ENCODE results near the gene TAF3.

The TAF3 gene

GRCh38 chr10:8035641-8036470 is 217.6 kb downstream of the TAF3 start:
- DNase-seq (ENCODE audit: low spot score) = no peak
- no peak for TF ChIP-seq CTCF (IDR thresholded peaks at IDR 0.05; ENCODE audit: extremely low read depth, missing control alignments)

- DNase-seq (ENCODE audit: low spot score) = no peak
- TF ChIP-seq CTCF (IDR thresholded peaks at IDR 0.05; ENCODE audit: extremely low read depth, missing control alignments) = no peak
Measured at GRCh38 chr10:8036506-8037198, 218.3 kb downstream of the TAF3 start.

GRCh38 chr10:8037199-8037801 is 219.0 kb downstream of the TAF3 start:
- no peak for TF ChIP-seq CTCF (IDR thresholded peaks at IDR 0.05; ENCODE audit: extremely low read depth, missing control alignments)
- no peak for DNase-seq (ENCODE audit: low spot score)

- no peak for TF ChIP-seq CTCF (IDR thresholded peaks at IDR 0.05; ENCODE audit: extremely low read depth, missing control alignments)
- DNase-seq (ENCODE audit: low spot score) = peak; percentile 37
Measured at GRCh38 chr10:8037941-8038894, 219.9 kb downstream of the TAF3 start.

GRCh38 chr10:8039321-8039881 is 221.1 kb downstream of the TAF3 start:
- no peak for TF ChIP-seq CTCF (IDR thresholded peaks at IDR 0.05; ENCODE audit: extremely low read depth, missing control alignments)
- no peak for DNase-seq (ENCODE audit: low spot score)

- no peak for TF ChIP-seq CTCF (IDR thresholded peaks at IDR 0.05; ENCODE audit: extremely low read depth, missing control alignments)
- DNase-seq (ENCODE audit: low spot score) = no peak
Measured at GRCh38 chr10:8040651-8041050, 222.3 kb downstream of the TAF3 start.
